ENCODE data around the gene CLBA1.
"Not testable (repeated sequence)": the region's sequence is repeated elsewhere in the genome, so short reads cannot be mapped to it uniquely, and the experiment has no call there.

CLBA1 gene

DNA sequence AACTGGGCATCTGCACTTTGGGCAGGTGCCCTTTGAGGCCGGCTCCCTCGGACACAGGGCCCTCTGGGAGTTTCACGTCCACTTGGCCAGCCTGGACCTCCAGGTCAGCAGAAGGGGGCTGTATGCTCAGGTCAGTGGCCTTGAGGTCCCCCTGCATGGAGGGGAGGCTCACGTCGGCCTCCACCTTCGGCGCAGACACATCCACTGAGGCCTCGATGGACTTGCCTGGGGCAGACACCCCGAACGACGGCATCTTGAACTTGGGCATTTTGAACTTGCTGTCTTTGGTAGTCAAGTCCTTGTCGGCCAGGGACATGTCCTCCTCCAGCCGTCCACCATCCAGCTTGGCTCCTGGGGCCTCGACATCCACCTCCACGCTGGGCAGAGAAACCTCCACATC is 34.9 kb upstream of the CLBA1 start:
- not testable (repeated sequence) for H3K27me3 ChIP-seq (ENCODE audit: control insufficient read depth, insufficient read depth, low read length); H3K36me3 ChIP-seq (ENCODE audit: control insufficient read depth, low read depth, low read length); H3K9ac ChIP-seq (ENCODE audit: low read length); H3K4me3 ChIP-seq (ENCODE audit: low read length); H3K27ac ChIP-seq (ENCODE audit: low read length); H3K9me3 ChIP-seq (ENCODE audit: control insufficient read depth, low read depth, low read length); H3K4me1 ChIP-seq (ENCODE audit: control insufficient read depth, low read depth, low read length)

DNA sequence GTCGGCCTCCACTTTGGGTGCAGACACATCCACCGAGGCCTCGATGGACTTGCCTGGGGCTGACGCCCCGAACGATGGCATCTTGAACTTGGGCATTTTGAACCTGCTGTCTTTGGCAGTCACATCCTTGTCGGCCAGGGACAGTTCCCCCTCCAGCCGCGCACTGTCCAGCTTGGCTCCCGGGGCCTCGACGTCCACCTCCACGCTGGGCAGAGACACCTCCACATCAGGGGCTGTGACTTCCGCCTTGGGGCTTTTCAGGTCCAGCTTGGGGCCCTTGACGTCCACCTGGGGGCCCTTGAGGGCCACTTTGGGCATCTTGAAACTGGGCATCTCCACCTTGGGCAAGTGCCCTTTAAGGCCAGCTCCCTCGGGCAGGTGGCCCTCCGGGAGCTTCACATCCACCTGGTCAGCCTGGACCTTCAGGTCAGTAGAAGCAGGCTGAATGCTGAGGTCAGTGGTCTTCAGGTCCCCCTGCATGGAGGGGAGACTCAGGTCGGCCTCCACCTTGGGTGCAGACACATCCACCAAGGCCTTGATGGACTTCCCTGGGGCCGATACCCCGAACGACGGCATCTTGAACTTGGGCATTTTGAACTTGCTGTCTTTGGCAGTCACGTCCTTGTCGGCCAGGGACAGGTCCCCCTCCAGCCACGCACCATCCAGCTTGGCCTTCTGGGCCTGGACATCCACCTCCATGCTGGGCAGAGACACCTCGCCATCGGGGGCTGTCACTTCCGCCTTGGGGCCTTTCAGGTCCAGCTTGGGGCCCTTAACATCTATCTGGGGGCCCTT is 33.5 kb upstream of the CLBA1 start:
- H3K36me3 ChIP-seq (ENCODE audit: control insufficient read depth, low read depth, low read length); H3K27ac ChIP-seq (ENCODE audit: low read length); H3K27me3 ChIP-seq (ENCODE audit: control insufficient read depth, insufficient read depth, low read length); H3K4me3 ChIP-seq (ENCODE audit: low read length); H3K4me1 ChIP-seq (ENCODE audit: control insufficient read depth, low read depth, low read length); H3K9me3 ChIP-seq (ENCODE audit: control insufficient read depth, low read depth, low read length); H3K9ac ChIP-seq (ENCODE audit: low read length): not testable (repeated sequence)

GRCh38 chr14:104953097-104953496 is 32.5 kb upstream of the CLBA1 start:
- no peak overlapping the region for H3K9ac ChIP-seq (ENCODE audit: low read length)
- H3K4me1 ChIP-seq (ENCODE audit: control insufficient read depth, low read depth, low read length) = no peaks in the 10 kb centered on the region
- H3K9me3 ChIP-seq (ENCODE audit: control insufficient read depth, low read depth, low read length) = no peaks in the 10 kb centered on the region
- no peak overlapping the region for H3K4me3 ChIP-seq (ENCODE audit: low read length)
- no peaks in the 10 kb centered on the region for H3K36me3 ChIP-seq (ENCODE audit: control insufficient read depth, low read depth, low read length)
- H3K27me3 ChIP-seq (ENCODE audit: control insufficient read depth, insufficient read depth, low read length) = no peaks in the 10 kb centered on the region
- no peak overlapping the region for H3K27ac ChIP-seq (ENCODE audit: low read length)

- no peak overlapping the region for H3K27ac ChIP-seq (ENCODE audit: low read length)
- no peaks in the 10 kb centered on the region for H3K9me3 ChIP-seq (ENCODE audit: control insufficient read depth, low read depth, low read length)
- no peaks in the 10 kb centered on the region for H3K36me3 ChIP-seq (ENCODE audit: control insufficient read depth, low read depth, low read length)
- no peaks in the 10 kb centered on the region for H3K27me3 ChIP-seq (ENCODE audit: control insufficient read depth, insufficient read depth, low read length)
- no peaks in the 10 kb centered on the region for H3K4me1 ChIP-seq (ENCODE audit: control insufficient read depth, low read depth, low read length)
- no peak overlapping the region for H3K4me3 ChIP-seq (ENCODE audit: low read length)
- H3K9ac ChIP-seq (ENCODE audit: low read length) = no peak overlapping the region
Observed at GRCh38 chr14:104953896-104954656, 31.5 kb upstream of the CLBA1 start.

DNA sequence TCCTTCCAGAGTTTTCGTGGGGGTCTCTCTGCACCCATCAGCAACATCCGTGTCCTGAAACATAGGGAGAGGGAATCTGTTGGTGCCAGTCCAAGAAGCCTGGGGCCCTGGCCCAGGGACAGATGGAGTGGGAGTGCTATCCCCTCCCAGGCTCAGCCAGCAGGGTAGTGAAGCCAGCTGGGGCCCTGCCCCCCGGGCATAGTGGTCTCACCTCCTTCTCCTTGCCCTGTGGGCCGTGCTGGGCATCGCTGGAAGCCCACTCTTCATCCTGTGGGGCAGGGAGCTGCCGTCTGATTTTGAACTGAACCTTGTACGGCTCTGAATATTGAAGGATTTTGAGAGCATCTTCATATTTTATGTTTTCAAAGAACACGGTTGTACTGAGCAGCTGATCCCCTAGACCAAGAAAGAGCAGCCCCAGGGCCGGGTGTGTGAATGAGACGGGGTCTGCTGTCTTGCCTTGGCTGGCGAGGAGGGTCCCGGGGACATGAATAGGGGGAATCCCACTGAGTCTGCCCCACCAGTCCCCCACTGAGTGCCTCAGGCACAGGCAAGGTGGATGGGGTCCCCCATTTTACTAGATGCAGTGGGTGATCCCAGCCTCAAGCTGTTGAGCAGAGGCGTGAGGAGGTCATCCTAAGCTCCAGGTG is 30.7 kb upstream of the CLBA1 start:
- no peaks in the 10 kb centered on the region for H3K4me1 ChIP-seq (ENCODE audit: control insufficient read depth, low read depth, low read length)
- H3K36me3 ChIP-seq (ENCODE audit: control insufficient read depth, low read depth, low read length) = no peaks in the 10 kb centered on the region
- no peaks in the 10 kb centered on the region for H3K27me3 ChIP-seq (ENCODE audit: control insufficient read depth, insufficient read depth, low read length)
- no peak overlapping the region for H3K27ac ChIP-seq (ENCODE audit: low read length)
- no peaks in the 10 kb centered on the region for H3K9me3 ChIP-seq (ENCODE audit: control insufficient read depth, low read depth, low read length)
- no peak overlapping the region for H3K4me3 ChIP-seq (ENCODE audit: low read length)
- H3K9ac ChIP-seq (ENCODE audit: low read length) = no peak overlapping the region

GRCh38 chr14:104955396-104955770 is 30.2 kb upstream of the CLBA1 start:
- Histone ChIP-seq H3K4me1 (ENCODE audit: control insufficient read depth, low read depth, low read length) (no peaks in the 10 kb centered on the region), H3K27ac (ENCODE audit: low read length) (no peak overlapping the region), H3K9ac (ENCODE audit: low read length) (no peak overlapping the region), H3K4me3 (ENCODE audit: low read length) (no peak overlapping the region), H3K36me3 (ENCODE audit: control insufficient read depth, low read depth, low read length) (no peaks in the 10 kb centered on the region), H3K9me3 (ENCODE audit: control insufficient read depth, low read depth, low read length) (no peaks in the 10 kb centered on the region), H3K27me3 (ENCODE audit: control insufficient read depth, insufficient read depth, low read length) (no peaks in the 10 kb centered on the region)

- no peak overlapping the region for H3K9ac ChIP-seq (ENCODE audit: low read length)
- H3K4me3 ChIP-seq (ENCODE audit: low read length) = no peak overlapping the region
- H3K4me1 ChIP-seq (ENCODE audit: control insufficient read depth, low read depth, low read length) = no peaks in the 10 kb centered on the region
Observed at GRCh38 chr14:104956290-104956890, 29.2 kb upstream of the CLBA1 start.

DNA sequence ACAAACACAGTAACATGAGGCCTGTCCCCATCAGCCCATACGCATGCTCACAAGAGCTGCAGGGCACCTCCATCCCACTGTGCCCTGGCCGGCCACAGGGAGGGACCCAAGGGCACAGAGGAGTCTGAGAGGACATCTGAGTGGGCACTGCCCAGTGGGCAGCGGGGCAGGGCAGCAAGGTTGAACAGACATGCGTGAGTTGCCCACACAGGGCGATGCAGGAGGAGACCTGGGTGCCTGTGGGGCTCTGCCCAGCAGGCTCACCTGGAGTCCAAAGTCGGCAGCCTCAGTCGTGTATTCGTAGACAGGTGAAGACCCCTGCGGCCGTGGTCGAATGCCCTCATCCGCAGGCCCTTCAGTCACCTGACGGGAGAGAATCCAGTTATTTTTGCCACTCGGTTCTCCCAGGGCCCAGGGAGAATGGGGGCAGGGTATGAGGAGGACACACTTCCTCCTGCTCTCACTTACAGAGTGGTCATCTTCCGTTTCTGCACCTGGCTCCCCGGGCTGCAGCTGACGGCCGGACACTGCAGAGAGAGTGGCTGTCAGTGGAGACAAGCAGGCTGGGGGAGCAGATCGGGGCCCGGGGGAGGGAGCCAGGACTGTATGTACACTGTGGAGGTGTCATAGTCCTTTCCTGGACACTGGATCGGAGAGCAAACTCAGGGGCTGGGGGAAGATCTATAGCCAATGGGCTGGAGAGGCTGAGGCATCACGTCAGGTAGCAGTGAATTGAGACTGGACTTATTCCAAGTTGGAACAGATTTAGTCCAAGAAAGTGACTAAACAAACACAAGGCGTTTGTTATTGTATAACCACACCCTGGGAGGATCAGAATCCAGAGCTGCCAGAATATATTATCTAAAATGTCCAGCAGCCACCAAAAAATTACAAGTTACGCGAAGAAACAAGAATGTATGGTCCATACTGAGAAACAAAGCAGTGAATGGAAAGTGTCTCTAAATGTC is 28.2 kb upstream of the CLBA1 start:
- Histone ChIP-seq H3K27me3 (ENCODE audit: control insufficient read depth, insufficient read depth, low read length) (no peaks in the 10 kb centered on the region), H3K36me3 (ENCODE audit: control insufficient read depth, low read depth, low read length) (no peaks in the 10 kb centered on the region), H3K27ac (ENCODE audit: low read length) (no peak overlapping the region), H3K4me3 (ENCODE audit: low read length) (no peak overlapping the region), H3K9me3 (ENCODE audit: control insufficient read depth, low read depth, low read length) (no peaks in the 10 kb centered on the region), H3K9ac (ENCODE audit: low read length) (no peak overlapping the region), H3K4me1 (ENCODE audit: control insufficient read depth, low read depth, low read length) (no peaks in the 10 kb centered on the region)

More at GRCh38 chr14:104956290-104956890, 29.2 kb upstream of the CLBA1 start:
- H3K36me3 ChIP-seq (ENCODE audit: control insufficient read depth, low read depth, low read length) = no peaks in the 10 kb centered on the region
- H3K27me3 ChIP-seq (ENCODE audit: control insufficient read depth, insufficient read depth, low read length) = no peaks in the 10 kb centered on the region
- no peak overlapping the region for H3K27ac ChIP-seq (ENCODE audit: low read length)
- no peaks in the 10 kb centered on the region for H3K9me3 ChIP-seq (ENCODE audit: control insufficient read depth, low read depth, low read length)

GRCh38 chr14:104964546-104964945 is 21.0 kb upstream of the CLBA1 start:
- no peaks in the 10 kb centered on the region for H3K36me3 ChIP-seq (ENCODE audit: control insufficient read depth, low read depth, low read length)
- H3K4me3 ChIP-seq (ENCODE audit: low read length) = no peak overlapping the region
- peaks cover 13% of the 10 kb centered on the region for H3K27me3 ChIP-seq (ENCODE audit: control insufficient read depth, insufficient read depth, low read length)
- H3K27ac ChIP-seq (ENCODE audit: low read length) = no peak overlapping the region
- peaks cover 7% of the 10 kb centered on the region for H3K4me1 ChIP-seq (ENCODE audit: control insufficient read depth, low read depth, low read length)
- H3K9ac ChIP-seq (ENCODE audit: low read length) = no peak overlapping the region
- no peaks in the 10 kb centered on the region for H3K9me3 ChIP-seq (ENCODE audit: control insufficient read depth, low read depth, low read length)

DNA sequence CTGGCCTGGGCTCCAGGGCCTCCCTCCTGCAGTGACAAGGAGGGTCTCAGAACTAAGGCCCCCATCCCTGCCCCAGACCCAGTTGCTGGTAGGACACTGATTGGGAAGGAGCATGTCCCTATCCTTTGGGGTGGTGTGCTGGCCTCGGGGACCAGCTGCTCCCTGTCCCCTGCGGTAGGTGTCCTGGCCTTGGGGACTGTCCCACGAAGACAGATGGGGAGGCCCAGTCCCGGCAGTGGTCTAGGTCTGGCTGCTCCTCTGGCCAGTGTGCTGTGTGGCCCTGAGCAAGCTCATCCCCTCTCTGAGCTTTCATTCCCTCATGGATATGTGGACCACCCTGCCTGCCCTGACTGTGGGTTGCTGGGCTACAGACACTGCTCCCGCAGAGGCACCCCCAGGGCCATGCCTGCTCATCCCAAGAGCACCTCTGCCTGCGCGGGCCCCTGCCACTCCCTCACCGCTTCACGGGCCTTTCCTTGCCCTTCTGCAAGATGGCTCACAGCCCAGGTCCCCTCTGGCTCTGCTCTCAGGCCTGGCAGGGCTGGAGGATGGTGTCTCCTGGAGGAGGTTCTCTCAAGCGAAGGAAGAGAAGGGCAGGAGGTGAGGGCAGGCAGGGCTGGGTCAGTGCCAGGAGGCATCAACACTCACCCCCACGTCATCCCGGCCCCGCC is 19.9 kb upstream of the CLBA1 start:
- Histone ChIP-seq H3K4me1 (ENCODE audit: control insufficient read depth, low read depth, low read length) (peaks cover 7% of the 10 kb centered on the region), H3K9ac (ENCODE audit: low read length) (no peak overlapping the region), H3K27me3 (ENCODE audit: control insufficient read depth, insufficient read depth, low read length) (peaks cover 13% of the 10 kb centered on the region), H3K36me3 (ENCODE audit: control insufficient read depth, low read depth, low read length) (no peaks in the 10 kb centered on the region), H3K4me3 (ENCODE audit: low read length) (no peak overlapping the region), H3K9me3 (ENCODE audit: control insufficient read depth, low read depth, low read length) (no peaks in the 10 kb centered on the region), H3K27ac (ENCODE audit: low read length) (no peak overlapping the region)
